ENCODE results near the gene RASA3.
"Not testable (repeated sequence)": the region's sequence is repeated elsewhere in the genome, so short reads cannot be mapped to it uniquely, and the experiment has no call there.

The RASA3 gene

GRCh38 chr13:114114006-114114640 lies 18.3 kb downstream of the RASA3 start:
- no peak for DNase-seq (ENCODE audit: low read depth)

- DNase-seq (ENCODE audit: low read depth) = not testable (repeated sequence)
Observed at GRCh38 chr13:114113395-114113794, 19.0 kb downstream of the RASA3 start.

DNA sequence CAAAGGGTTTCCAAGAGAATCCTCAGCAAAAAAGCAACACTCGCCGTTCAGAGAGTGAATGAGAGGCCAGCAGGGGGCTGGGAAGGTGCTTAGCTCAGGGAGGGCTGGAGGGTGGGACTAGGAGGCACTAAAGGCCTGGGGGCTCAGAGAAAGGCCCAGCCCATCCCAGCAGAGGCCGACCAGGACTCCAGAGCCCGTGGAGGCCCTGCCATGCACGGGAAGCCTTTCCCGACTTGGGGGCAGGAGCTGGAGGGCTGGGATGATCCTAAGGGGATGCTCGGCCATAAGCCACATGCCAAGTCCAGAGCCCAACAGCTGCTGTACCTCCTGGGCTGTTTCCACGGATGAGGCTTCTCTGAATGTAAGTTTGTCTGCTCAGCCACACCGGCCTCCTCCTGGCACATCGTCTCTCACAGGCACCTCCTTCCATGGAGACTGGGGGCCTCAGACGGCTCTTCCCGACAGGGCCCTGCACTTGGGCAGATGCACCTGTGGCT lies 19.5 kb downstream of the RASA3 start:
- no peak for DNase-seq (ENCODE audit: low read depth)

DNA sequence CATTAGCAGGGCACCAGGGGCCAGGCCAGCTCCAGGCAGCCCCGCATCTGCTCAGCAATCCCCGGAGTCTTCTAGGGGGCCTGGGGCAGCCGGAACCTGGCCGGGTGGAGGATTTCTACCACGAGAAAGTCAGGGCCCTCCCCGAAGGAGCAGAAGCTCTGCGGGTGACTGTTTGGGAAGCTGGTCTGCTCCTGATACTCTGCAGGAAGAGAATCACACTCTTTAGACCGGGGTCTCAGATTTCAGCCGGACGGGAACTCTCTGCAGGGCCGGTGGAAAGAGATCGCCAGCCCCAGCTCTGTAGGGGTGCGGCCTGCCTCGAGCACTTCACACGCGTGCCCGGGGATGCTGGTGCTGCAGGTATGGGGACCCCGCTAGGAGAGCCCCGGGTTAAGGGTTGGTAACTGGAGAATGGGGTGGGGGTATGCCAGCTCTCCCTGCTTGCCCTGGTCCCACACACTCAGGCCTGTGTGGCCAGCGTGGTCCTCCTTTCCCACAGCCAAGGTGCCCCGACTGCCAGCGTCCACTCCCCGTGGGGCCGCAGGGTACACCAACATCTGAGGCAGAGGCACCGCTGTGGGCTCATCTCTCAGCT lies 20.1 kb downstream of the RASA3 start:
- DNase-seq (ENCODE audit: low read depth) = no peak

DNA sequence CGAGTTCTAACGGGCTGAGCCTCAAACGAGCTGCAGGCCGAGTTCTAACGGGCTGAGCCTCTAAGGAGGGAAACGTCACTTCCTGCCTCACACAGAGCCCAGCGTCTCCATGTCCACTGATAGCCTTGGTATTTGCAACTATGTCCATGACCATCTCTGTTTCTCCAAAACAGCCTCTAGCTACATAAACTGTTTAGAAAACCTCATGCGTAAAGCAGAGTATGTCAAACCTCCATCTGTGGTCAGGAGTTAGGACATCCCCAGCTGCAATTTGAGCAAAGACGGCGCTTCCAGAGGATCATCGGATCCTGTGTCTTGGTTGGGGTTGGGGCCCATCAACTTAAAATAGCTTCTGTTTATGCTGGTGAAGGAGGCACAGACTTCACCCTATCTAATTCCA lies 20.8 kb downstream of the RASA3 start:
- DNase-seq (ENCODE audit: low read depth) = no peak

DNA sequence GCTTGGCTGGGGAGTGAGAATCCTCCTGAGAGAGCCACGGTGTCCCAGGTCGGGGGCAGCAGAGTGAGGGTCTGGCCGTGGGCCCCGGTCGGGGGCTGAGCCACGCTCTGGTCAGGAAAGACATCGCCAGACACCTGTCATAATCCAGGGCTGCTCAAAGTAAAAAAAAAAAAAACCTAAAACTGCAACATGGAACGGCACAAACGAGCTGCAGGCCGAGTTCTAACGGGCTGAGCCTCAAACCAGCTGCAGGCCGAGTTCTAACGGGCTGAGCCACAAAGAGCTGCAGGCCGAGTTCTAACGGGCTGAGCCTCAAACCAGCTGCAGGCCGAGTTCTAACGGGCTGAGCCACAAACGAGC lies 21.6 kb downstream of the RASA3 start:
- DNase-seq (ENCODE audit: low read depth) = not testable (repeated sequence)

DNA sequence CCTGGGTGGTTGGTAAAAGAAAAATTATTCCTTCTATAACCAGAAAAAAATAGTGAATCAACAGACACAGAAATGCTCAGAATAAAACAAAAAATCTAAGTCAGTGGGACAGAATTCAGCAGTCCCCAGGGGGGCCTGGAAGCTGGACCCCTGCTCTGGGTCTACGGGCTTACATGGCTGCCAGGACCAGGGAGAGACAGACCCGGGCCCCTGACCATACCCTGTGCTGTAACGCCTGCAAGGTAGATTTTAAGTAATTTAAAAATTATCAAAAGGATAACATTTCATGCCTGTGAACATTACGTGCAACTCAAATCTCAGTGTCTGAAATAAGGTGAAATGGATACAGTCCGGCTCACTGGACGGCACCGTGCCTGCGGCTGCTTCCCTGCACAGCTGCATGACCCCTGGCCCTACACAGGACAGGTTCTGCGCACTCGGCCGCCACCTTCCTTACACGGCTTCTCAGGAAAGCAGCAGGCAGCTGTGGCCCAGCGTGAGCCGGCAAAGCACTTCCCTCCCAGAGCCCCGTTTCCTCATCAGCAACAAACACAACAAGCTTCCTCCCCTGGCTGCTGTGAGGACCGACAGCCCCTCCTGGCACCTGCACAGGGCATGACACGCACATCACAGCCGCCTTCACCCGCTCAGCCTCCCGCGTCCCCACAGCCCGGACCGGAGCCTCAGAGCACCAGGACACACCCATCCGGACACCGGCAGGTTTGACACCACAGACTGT lies 22.2 kb downstream of the RASA3 start:
- no peak for DNase-seq (ENCODE audit: low read depth)

DNA sequence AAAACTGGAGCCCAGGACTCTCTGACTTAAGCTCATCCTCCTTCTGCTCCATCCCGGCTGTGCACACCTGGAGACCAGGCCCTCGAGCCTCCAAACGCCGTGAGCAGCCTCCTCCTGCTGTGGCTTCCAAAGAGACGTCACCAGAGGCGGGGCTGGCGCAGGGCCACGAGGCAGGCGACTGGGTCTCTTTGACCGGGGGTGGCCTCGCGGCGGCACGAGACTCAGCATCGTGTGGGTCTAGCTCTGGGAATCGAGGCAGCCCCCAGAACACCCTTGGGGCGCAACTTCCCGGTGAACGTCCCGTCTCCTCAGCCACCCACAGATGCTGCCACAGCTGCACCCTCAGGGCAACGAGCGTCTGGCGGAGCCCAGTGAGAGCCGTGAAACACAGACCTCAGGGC lies 22.8 kb downstream of the RASA3 start:
- DNase-seq (ENCODE audit: low read depth) = no peak

GRCh38 chr13:114108894-114109293 lies 23.5 kb downstream of the RASA3 start:
- no peak for DNase-seq (ENCODE audit: low read depth)

DNA sequence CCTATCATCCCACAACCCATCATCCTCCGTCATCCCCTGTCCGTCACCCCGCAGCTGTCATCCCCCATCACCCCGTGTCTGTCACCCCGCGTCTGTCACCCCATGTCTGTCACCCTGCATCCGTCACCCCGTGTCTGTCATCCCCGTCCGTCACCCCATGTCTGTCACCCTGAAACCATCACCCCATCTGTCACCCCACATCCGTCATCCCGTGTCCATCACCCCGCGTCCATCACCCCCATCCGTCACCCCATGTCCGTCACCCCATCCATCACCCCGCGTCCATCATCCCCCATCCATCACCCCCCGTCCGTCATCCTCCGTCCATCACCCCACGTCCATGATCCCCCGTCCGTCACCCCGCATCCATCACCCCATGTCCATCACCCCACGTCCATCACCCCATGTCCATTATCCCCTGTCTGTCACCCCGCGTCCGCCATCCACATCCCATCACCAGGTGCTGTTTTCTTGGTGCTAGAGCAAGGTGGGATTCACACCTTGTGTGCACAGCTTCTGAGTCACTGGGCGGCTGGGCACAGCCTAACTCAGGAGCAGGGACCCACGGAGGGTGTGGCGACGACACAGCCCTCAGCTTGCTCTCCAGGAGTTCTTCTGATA lies 24.2 kb downstream of the RASA3 start:
- no peak for DNase-seq (ENCODE audit: low read depth)

- DNase-seq (ENCODE audit: low read depth) = no peak
Observed at GRCh38 chr13:114107686-114108081, 24.7 kb downstream of the RASA3 start.

DNA sequence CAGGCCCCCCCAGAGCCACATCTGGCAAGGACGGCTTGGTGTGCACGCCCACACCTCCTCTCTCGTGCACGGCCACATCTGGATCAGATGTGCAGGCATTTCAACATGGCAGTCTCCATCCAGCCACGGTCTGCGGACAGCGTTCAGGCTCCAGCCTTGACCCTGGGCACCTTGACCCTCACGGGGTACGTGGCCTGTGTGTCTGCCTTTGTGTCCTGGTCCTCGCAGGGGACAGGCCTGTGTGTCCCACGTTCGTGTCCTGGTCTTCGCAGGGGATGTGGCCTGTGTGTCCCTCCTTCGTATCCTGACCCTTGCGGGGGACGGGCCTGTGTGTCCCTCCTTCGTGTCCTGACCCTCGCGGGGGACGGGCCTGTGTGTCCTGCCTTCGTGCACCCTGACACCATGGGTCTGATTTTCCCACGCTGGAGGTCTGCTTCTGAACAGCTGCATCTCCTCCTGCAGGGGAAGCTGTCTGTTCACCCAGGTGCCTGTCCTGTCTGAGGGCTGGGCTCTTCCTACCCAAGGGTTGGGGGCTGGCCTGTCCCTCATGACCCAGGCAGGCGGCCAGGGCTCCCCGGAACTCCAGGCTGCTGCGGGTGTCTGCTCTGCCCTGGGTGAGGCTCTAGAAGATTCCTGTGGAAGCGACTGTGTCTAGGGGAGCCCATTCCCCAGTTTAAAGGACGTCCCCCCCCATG lies 25.3 kb downstream of the RASA3 start:
- no peak for DNase-seq (ENCODE audit: low read depth)

DNA sequence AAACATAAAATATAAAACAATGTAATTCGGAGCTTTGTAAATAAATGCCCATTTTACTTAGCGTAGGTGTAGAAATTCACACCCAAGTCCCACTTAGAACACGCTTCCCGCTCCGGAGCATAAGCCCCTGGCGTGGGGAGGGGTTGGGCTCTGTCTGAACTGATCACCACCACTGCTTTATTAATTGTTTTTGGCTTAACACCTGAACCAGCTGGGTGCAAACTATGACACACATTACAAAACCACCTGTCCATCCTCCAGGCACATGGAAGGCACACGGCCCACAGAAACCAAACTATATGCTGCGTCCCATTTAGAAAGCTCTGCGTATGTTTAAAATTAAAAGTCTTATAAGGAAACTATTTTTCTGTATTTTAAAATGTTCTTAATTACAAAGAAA lies 25.9 kb downstream of the RASA3 start:
- DNase-seq (ENCODE audit: low read depth) = no peak

DNA sequence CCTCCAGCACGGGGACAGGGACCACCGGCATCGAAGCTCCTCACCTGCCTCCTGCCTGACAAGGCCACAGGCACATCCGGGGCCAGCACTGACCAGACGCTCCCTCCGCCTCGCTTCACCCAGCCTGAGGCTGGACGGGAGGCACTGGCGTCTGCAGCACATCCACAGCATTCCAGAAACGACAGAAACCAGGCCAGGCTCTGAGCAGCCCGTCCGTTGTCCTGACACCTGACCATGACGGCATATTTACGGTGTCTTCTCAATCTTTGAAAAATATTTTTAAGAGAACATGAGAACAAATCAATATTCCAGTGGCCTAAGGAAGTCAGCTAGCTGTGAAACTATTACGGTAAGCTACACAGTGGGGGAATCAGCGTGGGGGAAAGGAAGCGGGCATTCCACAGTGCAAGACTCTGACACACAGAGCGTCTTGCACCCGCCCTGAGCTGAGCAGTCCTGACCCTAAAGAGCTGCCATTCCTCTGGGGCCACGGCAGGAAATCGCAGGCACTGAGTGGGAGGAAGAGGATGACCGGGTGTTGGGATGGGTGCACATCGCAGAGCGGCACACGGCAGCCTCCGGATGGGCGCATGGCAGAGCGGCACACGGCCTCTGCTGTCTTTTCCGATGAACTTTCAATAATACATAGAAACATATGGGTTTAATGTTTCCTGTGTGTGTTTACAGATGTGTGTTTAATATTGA lies 26.8 kb downstream of the RASA3 start:
- no peak for DNase-seq (ENCODE audit: low read depth)

GRCh38 chr13:114104655-114105520 lies 27.5 kb downstream of the RASA3 start:
- no peak for DNase-seq (ENCODE audit: low read depth)

GRCh38 chr13:114103801-114104654 lies 28.4 kb downstream of the RASA3 start:
- DNase-seq (ENCODE audit: low read depth) = no peak

- DNase-seq (ENCODE audit: low read depth) = not testable (repeated sequence)
Observed at GRCh38 chr13:114103289-114103621, 29.2 kb downstream of the RASA3 start.

DNA sequence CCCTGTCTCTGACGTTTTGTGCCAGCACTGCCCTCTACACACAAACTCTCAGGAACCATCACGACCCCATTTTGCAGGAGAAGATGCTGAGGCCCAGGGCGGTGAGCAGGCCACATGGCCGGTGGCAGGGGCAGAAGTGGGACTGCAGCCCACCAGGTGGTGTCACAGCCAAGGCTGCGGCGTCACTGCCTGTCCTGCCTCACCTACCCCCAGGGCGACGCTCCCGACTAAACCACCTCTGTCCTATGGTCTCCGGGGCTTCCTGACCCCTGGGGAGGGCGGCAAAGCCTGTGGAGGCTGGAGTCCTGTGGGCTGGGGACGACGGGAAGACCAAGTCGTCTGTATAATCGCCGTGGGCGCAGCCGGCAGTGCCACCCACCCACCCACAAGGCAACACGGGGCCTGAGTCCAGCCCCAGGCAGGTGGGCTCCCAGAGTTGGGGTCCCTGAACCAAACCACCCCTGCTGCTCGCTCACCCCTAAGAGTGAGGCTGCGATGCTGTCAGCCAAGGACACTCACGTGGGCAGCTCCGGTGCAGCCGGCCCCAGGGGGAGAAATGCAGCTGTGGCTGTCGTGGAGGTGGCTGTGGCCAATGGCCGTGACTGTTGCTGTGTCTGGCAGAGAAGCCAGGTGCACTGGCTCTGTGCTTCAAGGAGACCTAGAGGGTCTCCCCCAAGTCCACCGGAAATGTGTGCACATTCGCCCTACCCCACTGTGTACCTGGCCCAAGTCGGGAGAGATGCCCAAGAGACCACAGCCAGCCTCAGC lies 29.7 kb downstream of the RASA3 start:
- no peak for DNase-seq (ENCODE audit: low read depth)

DNA sequence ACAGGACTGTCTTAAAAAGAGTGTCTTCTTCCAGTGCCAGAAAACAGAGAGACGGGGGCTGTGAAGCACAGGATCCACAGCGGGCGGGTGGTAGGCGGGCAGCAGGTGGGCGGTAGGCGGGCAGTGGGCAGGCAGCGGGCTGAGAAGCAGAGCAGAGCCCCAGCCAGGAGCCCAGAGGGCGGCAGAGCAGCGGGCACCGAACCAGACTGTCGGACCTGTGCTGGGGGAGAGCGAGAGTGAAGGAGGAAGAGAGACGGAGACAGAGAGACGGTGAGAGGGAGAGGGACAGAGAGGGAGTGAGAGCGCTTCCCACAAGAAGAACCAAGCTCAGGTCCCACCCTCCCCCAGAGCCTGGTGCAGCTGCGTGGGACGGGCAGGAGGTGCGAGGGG lies 30.3 kb downstream of the RASA3 start:
- DNase-seq (ENCODE audit: low read depth) = no peak
